HG03060 (cell line): ENCODE data around the gene ZNF85.
"Not testable (repeated sequence)": the region's sequence is repeated elsewhere in the genome, so short reads cannot be mapped to it uniquely, and the experiment has no call there.

Experiments used
- ATAC-seq: cut with Tn5 transposase; IDR thresholded peaks from one replicate; pipeline ENCODE4 v1.9.1; 2021; ENCODE audit warnings: low read depth, moderate number of reproducible peaks; ENCODE audit not compliant: unreplicated experiment

Gene ZNF85

DNA sequence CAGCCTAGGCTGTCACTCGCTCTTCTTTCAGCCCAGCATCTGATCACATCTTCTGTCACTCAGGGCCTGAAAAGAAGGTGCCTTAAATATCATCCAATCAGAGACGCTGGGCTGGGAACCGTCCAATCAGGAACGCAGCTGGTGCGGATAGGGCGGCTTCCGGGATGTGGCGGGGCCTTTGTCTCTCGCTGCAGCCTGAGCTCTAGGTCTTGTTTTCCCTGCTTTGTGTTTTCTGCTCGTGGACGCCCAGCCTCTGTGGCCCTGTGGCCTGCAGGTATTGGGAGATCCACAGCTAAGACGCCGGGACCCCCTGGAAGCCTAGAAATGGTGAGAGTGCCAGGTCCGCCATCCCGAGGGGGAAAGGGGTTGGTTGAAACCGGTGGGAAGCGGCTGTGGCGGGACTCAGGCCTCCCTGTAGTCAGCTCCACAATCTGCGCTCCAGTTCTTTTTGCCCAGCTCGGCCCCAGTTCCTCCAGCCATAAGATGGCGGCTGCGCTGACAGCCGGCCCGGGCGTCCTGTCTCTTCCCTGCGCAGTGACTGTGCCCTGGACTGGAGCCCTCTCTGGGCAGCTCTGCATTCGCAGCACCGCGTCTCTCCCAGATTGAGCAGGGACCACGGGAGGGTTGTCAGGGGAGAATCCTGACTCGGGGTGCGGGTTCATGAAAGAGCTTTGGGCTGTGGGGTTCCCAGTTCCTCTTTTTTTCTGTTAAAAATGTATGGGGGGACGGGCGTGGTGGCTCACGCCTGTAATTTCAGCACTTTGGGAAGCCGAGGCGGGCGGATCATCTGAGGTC lies at the start of gene ZNF85:
Gene ZNF85, plus strand, starts transcription at position 175 of the 795 bp plus-strand sequence. Its CDS starts 150 bp downstream, at position 325.
- peak; percentile 86 for ATAC-seq

- ATAC-seq = no peak
These were observed 43.5 kb upstream of the ZNF85 start for GRCh38 chr19:20879501-20879900.

DNA sequence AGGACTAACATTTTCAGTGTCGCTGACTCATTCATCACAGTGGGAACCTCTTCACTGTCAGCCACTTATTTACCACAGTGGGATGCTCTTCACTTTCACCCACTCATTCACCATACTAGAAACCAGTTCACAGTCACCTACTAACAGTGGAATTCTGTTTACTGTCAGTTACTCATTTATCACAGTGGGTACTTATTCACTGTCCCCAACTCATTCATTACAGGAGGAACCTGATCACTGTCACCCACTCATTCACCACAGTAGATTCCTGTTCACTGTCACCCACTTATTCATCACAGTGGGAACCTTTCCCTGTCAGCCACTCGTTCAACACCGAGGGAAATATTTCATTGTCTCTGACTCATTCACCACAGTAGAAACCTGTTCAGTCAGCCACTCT lies 10.1 kb upstream of the ZNF85 start:
- ATAC-seq = no peak

- ATAC-seq = no peak
These were observed 2.4 kb downstream of the ZNF85 start for GRCh38 chr19:20925481-20925880.

DNA sequence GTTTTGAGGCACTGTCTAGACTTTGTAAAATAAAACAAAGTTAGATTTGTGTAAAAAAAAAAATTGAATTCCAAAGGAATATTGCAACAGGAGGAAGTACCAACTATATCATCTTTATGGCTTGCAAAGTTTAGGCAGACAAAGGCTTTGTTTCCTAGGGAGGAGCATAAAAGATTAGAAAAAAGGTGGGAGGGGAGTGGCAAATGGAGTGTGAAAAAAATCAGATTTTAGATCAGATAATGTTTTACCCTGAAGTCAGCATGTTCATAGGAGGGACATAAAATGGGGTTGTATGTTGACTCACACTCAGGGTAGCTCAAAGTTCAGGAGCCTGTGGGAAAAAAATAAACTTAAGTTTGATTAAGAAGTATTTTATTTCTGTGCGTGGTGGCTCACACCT lies 3.7 kb downstream of the ZNF85 start:
- ATAC-seq = no peak

DNA sequence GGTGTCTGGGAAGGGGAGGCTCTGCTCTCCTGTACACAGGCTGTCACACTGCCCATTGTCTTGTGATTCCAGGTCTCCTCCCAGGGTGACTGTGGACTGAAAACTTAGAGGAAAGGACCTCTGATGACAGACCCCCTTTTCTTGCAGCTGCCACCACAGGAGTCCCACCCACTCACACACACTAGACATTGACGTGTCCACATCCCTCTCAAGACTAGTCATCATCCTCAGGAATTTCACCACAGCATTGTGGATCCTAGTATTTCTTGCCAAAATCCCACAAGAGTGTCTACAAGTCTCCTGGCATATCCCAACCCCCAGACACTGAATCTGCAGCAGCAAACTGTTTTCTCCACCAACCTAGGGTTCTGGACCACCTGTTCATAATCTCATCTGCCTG lies 5.3 kb downstream of the ZNF85 start:
- ATAC-seq = no peak

GRCh38 chr19:20936322-20936947 lies 13.4 kb downstream of the ZNF85 start:
- ATAC-seq = not testable (repeated sequence)

- not testable (repeated sequence) for ATAC-seq
These were observed 29.6 kb downstream of the ZNF85 start for GRCh38 chr19:20952561-20953095.

DNA sequence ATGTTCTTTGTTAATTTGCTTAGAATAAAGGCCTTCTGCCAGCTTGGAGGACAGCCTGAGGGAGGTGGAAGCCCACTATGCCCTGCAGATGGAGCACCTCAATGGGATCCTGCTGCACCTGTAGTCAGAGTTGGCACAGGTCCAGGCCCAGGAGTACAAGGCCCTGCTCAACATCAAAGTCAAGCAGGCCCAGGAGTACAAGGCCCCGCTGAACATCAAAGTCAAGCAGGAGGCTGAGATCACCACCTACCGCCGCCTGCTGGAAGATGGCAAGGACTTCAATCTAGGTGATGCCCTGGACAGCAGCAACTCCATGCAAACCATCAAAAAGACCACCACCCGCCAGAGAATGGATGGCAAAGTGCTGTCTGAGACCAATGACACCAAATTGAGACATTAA lies 41.7 kb downstream of the ZNF85 start:
- no peak for ATAC-seq

GRCh38 chr19:20968092-20968491 lies 45.0 kb downstream of the ZNF85 start:
- no peak for ATAC-seq

- ATAC-seq = no peak
These were observed 46.4 kb downstream of the ZNF85 start for GRCh38 chr19:20969498-20969897.

- ATAC-seq = no peak
These were observed 46.8 kb downstream of the ZNF85 start for GRCh38 chr19:20969898-20970297.

- ATAC-seq = not testable (repeated sequence)
These were observed 69.7 kb downstream of the ZNF85 start for GRCh38 chr19:20992788-20993187.

- ATAC-seq = peak; percentile 98
These were observed 76.8 kb downstream of the ZNF85 start for GRCh38 chr19:20999731-21000352.
